ENCODE results near the gene MAF.

Gene MAF

GRCh38 chr16:79640513-79641360, 40.2 kb upstream of the MAF start:
- H3K4me3 ChIP-seq (ENCODE audit: control insufficient read depth, low read depth, low read length), result no peak overlapping the region
- TF ChIP-seq CTCF (IDR thresholded peaks at IDR 0.05; ENCODE audit: control insufficient read depth, insufficient read depth, low read depth, low read length, missing control alignments), result no peak
- DNase-seq (ENCODE audit: low read depth), result no peak

GRCh38 chr16:79639576-79640311, 39.2 kb upstream of the MAF start:
- no peak for TF ChIP-seq CTCF (IDR thresholded peaks at IDR 0.05; ENCODE audit: control insufficient read depth, insufficient read depth, low read depth, low read length, missing control alignments)
- no peak overlapping the region for H3K4me3 ChIP-seq (ENCODE audit: control insufficient read depth, low read depth, low read length)
- DNase-seq (ENCODE audit: low read depth), result no peak

- H3K4me3 ChIP-seq (ENCODE audit: control insufficient read depth, low read depth, low read length), result no peak overlapping the region
- TF ChIP-seq CTCF (IDR thresholded peaks at IDR 0.05; ENCODE audit: control insufficient read depth, insufficient read depth, low read depth, low read length, missing control alignments), result no peak
- no peak for DNase-seq (ENCODE audit: low read depth)
Measured at GRCh38 chr16:79638386-79638785, 37.8 kb upstream of the MAF start.

GRCh38 chr16:79635488-79635887, 35.0 kb upstream of the MAF start:
- no peak for TF ChIP-seq CTCF (IDR thresholded peaks at IDR 0.05; ENCODE audit: control insufficient read depth, insufficient read depth, low read depth, low read length, missing control alignments)
- DNase-seq (ENCODE audit: low read depth), result no peak
- no peak overlapping the region for H3K4me3 ChIP-seq (ENCODE audit: control insufficient read depth, low read depth, low read length)

- TF ChIP-seq CTCF (IDR thresholded peaks at IDR 0.05; ENCODE audit: control insufficient read depth, insufficient read depth, low read depth, low read length, missing control alignments), result no peak
- H3K4me3 ChIP-seq (ENCODE audit: control insufficient read depth, low read depth, low read length), result no peak overlapping the region
Measured at GRCh38 chr16:79634298-79634697, 33.8 kb upstream of the MAF start.

GRCh38 chr16:79632289-79632688, 31.8 kb upstream of the MAF start:
- no peak for DNase-seq (ENCODE audit: low read depth)
- no peak overlapping the region for H3K4me3 ChIP-seq (ENCODE audit: control insufficient read depth, low read depth, low read length)
- TF ChIP-seq CTCF (IDR thresholded peaks at IDR 0.05; ENCODE audit: control insufficient read depth, insufficient read depth, low read depth, low read length, missing control alignments), result no peak

More at GRCh38 chr16:79634298-79634697, 33.8 kb upstream of the MAF start:
- DNase-seq (ENCODE audit: low read depth), result no peak
